Activated CD8-positive, alpha-beta memory T cell treated with anti-CD3 and anti-CD28 coated beads for 36 hours (primary cell): ENCODE measurements around the gene FGF9. TPM values are rescaled to one million over a fixed set of nuclear protein-coding genes. Genes with fewer than 3 reads are reported as not detected.

Experiments used
- CTCF ChIA-PET: fragments of 350-600 bp; sonication (Branson Sonifier 250); formaldehyde crosslinking; loops from one replicate; lab custom pipeline; 2021; ENCODE audit warnings: antibody characterized with exemption; lab: Charles Lee
- POLR2A ChIA-PET: fragments of 350-600 bp; sonication (Branson Sonifier 250); formaldehyde crosslinking; loops from one replicate; lab custom pipeline; 2021; ENCODE audit warnings: antibody characterized with exemption; lab: Charles Lee
- total RNA-seq, 2 experiments: library from RNA; stranded (reverse); gene quantifications; one replicate each; pipeline ENCODE4 v1.2.3, GENCODE V29; 2021

Gene FGF9
- total RNA-seq, 2 experiments from 2014 or later = 1.3 to 1.7 TPM

DNA sequence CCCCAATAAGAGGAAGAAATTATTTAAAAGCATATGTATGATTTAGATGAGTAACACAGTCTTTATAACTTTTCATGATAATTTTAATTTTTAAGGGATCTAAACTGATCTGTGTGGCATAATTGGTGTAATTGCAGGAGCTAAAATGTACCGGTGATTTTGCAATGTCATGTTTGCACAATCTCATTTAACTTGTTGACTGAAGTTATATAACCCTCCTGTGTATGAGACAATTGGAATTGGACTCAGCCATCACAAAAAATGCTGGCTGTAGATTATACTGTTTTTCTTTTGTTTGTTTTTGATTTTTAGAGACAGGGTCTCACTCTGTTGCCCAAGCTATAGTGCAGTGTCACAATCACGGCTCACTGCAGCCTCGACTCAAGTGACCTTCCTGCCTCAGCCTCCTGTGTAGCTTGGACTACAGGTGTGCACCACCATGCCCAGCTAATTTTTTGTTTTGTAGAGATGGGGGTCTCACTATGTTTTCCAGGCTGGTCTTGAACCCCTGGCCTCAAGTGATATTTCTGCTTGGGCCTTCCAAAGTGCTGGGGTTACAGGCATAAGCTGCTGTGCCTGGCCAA is 26.1 kb downstream of the FGF9 start:
- ChIA-PET CTCF (no interaction called here), POLR2A (no interaction called here)

DNA sequence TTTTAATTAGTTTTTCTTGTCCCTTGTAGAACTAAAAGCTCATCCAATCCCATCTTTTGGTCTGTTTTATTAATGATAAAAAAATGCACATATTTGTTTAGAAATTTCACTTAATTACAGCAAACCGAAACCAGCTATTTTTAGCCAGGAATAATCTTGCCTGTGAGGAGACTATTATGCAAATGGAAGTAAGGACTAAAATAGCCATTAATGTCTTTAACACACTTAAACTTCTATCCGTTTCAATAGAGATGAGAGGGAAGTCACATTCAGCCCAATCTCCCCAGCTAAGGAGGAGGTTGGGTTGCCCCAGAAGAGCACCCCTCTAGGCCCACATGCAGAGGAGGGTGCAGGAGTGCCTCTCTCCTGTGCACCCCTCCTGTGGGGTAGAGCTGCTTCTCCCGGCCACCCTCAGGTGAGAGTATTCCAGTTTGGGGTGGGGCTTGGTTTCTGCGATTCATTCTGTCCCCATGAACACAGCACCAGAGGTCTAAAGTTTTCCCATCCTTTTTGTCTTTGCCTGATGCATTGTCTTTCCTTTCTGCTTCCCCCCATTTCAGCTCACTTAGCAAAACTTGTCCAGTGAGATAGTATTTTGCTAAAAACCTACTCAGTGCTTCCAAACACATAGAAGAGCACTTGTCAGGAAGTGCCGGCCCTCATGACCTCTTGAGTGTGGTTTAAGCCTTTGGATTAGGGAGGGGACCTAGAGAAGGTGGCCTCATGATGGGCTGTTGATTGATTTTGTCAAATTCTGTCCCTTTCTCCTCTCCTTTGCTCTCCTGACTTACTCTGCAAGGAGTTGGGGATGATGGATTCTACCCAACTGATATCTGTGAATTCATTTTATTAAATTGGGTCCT is 28.2 kb downstream of the FGF9 start:
- CTCF ChIA-PET = interaction anchor here (0.8 to 1.0 kb wide), 2 partner anchors 23 to 61 kb away, joined by 3 to 4 read pairs; no protein-coding TSS in a partner anchor
- POLR2A ChIA-PET = no interaction called here

DNA sequence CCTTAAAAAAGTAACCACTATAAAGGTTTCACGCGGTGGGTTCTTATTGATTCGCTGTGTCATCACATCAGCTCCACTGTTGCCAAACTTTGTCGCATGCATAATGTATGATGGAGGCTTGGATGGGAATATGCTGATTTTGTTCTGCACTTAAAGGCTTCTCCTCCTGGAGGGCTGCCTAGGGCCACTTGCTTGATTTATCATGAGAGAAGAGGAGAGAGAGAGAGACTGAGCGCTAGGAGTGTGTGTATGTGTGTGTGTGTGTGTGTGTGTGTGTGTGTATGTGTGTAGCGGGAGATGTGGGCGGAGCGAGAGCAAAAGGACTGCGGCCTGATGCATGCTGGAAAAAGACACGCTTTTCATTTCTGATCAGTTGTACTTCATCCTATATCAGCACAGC is 30.6 kb downstream of the FGF9 start:
- CTCF ChIA-PET = no interaction called here
- POLR2A ChIA-PET = no interaction called here

DNA sequence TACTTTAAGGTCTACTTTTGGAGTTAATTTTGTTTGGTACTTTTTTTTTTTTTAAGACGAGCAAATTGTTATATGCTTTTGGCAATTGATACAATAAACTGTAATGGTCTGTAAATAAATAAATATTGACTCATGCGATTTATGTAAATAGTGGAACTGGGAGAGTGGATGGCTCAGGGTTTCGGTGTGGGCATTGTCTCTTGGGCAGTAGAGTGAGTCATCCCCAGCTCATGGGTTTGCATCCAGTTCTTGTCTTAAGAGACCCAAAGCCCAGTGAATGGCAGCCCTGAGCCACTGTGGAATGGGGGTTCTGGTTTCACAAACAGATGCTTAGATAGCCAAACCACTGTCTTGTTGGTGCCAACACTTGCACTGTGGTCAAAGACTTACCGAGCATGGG is 33.0 kb downstream of the FGF9 start:
- CTCF ChIA-PET = no interaction called here
- POLR2A ChIA-PET = interaction anchor here (0.6 kb wide), 1 partner anchor 900 kb away, joined by 3 read pairs; no protein-coding TSS in a partner anchor

DNA sequence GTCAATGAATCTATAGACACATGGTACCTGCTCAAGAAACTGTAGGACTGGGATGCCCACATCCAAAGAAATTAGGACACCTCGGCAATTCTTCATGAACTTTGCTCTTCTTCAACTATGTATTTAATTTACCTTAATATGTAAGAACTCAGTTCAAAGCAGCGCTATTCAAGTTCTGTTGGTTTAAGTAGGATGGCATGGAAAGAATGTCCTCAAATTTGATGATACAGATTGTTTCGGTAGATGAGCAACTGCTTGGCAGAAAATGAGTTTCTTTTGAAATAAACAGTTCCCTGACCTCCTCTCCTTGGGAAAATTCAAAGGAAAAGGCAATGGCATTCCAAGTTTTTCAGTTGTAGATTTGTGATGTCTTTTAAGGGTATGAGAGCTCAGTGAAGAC is 36.7 kb downstream of the FGF9 start:
- ChIA-PET POLR2A (no interaction called here), CTCF (no interaction called here)

DNA sequence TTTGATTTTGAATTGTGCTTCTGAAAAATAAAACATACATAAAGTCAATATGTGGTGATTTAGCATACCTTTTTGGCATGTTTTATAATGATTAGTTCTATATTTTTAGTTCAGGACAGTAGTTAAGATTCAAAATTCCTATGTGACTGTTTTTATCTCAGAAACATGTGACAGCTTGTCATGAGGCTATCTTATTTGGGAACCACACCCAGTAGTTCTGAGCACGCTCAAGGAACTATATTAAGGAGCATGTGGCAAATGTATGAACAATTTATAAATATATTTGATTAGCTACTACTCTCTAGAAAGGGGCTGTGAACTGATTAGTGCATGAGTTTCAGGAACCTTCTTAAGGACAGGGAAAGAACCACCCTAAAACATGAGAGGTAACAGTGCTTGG is 38.8 kb downstream of the FGF9 start:
- ChIA-PET POLR2A (no interaction called here), CTCF (no interaction called here)

DNA sequence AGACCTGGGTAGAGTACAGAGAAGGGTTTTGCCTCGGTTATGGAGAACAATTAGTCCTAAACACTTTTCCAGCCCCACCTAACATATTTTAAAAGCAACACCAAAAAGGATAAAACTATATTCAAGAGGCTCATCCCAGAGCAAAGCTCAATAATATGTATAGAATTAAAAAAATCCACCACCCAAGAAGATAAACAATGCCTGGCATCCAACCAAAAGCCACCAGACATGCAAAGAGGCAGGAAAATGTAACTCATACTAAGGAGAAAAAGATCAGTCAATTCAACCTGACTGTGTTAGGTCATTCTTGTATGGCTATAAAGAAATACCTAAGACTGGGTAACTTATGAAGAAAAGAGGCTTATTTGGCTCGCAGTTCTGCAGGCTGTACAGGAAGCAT is 39.3 kb downstream of the FGF9 start:
- ChIA-PET POLR2A (no interaction called here), CTCF (no interaction called here)

DNA sequence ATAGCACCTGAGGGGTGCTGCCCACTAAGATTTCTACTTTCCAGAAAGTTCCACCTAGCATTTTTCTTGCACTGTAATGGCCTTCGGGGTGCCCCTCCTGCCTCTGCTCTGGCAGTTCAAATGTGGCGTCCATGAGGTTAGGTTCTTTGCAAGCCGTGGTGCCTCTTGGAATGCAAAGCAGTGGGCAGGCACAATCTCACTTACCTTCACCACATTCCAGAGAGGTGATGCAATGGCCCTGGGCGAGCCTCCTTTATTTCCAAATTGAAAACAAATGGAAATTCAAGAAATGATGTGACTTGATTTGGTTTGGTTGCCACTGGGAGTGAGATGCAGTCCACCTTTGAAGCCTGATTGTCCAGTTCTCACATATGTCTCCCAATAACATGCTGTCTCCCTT is 46.9 kb downstream of the FGF9 start:
- POLR2A ChIA-PET = no interaction called here
- CTCF ChIA-PET = no interaction called here

DNA sequence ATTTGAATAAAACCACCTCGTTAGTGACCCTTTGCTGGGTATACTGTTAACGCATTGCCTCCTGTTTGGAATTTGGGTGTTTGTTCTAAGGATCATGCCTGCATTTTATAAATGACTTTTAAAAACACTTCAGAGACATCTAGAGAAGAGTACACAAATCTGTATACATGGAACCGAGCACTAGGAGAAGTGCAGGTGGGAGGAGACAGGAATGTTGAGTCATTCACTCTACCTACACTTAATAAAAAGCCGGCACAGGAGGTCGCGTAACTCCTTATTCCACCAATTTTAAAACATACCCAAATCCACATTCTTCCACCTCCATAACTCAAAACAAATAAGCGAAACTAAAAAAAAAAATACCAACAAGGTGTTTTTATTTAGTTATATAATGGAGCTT is 48.6 kb downstream of the FGF9 start:
- ChIA-PET POLR2A (no interaction called here), CTCF (no interaction called here)

DNA sequence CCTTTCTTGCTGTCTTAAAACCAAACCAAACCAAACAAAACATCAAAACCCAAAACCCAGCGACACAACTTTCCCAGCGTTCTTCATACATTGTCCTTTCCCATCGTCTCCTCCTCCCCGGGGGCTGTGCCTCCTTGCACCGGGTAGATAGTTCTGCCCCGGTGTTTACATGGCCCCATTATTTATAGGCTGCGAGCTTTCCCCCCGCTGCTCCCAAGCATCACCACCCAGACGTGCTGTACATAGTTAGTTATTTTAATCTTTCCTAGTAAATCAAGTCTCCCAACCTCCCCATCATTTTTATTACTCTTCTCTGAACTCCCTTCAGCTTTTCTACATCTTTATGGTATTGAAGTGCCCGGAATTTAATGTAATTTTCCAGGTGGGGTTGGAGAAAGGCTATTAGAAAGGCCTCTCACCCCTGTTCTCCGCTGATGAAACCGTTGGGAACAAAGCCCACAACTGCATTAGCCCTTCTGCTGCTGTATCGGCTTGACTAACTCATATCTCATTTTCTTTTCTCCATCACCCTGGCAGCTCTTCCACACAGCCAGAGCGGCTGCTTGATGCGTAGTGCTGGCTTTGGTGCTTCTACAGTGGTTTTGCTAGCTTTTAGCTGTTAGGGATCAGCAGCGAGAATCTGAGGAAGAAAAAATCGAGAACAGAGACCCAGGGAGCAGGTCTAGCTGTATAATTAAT is 53.1 kb downstream of the FGF9 start:
- CTCF ChIA-PET = no interaction called here
- POLR2A ChIA-PET = no interaction called here

DNA sequence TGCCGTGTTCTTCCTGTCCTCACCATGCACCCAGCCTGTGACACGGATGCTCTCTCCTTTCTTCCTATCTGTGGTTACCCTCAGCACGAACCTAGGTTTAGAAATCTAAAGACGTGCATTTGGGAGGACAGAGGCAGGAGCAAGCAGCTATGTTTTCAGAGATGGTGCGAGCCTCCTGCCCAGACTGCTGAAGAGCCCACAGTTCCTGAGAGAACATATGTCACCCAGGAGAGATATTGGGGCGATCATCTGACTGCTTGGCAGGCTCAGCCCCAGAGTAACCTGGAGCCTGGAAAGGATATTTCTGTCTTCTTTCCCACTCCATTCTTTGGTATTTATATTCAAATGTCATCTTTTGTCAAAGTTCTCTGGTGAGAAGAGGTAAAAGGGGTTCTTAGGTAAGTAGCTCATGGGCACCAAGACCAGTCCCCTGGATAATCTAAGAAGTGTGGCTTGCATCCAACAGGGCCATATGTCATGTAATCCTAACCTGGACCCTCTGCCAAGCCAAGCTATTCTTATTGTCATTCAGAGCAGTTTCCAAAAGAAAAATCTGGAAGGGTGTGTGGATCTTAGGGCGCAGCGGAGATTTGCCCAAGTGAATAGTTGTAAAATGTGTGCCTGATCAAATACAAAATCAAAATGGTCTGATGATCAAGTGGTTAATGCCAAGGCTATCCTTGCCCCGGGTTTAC is 59.5 kb downstream of the FGF9 start:
- ChIA-PET POLR2A (no interaction called here), CTCF (no interaction called here)

DNA sequence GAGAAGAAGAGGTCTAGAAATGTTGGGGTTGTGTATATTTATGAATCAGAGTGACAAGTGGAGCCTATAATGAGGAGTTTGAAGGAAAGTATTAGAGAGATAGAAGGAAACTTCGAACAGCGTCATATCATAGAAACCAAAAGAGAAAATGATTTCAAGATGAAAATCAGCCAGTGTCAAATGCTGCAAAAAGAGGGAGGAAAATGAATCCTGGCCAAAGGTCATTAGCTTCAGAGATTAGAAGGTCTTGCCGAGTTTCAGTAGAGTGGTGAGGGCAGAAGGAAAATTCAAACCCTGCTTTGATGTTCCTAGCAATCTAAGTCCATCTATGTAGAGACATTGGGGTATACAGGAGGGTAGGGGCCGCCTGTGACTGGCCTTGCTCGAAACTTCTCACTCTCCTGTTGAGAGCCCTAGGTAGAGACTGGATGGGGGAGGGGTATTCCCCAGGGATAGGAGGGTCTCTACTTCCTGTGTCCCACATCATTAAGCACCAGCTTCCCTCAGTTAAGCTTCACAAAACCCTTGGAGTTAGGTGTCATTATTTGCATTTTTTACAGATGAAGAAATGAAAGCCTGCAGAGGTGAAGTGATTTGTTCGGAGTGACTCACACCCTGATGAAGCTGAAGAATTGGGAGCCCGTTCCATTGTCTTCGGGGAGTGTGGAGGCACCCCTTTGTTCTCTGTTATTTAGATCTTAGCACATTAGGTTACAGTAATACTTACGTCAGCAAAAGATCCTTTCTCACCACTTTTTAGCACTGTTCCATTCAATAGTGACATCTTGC is 62.8 kb downstream of the FGF9 start:
- ChIA-PET POLR2A (no interaction called here), CTCF (no interaction called here)

DNA sequence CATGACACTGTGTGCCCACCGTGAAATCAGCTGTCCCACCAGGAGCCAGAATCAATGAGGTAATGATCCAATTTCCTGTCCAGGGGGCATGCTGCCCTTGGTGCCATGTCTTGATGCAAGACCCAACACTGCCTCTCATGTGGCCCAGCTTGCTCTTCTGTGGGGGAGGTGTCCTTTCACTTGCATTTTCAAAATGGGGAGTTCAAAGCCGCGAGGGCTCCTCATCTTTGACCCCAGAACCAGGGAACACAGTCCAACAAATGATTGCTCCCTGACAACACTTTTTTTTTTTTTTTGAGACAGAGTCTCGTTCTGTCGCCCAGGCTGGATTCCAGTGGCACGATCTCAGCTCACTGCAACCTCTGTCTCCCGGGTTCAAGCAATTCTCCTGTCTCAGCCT is 64.1 kb downstream of the FGF9 start:
- ChIA-PET CTCF (interaction anchor here (0.7 kb wide), 2 partner anchors 295 to 653 kb away, joined by 3 read pairs; no protein-coding TSS in a partner anchor), POLR2A (no interaction called here)

DNA sequence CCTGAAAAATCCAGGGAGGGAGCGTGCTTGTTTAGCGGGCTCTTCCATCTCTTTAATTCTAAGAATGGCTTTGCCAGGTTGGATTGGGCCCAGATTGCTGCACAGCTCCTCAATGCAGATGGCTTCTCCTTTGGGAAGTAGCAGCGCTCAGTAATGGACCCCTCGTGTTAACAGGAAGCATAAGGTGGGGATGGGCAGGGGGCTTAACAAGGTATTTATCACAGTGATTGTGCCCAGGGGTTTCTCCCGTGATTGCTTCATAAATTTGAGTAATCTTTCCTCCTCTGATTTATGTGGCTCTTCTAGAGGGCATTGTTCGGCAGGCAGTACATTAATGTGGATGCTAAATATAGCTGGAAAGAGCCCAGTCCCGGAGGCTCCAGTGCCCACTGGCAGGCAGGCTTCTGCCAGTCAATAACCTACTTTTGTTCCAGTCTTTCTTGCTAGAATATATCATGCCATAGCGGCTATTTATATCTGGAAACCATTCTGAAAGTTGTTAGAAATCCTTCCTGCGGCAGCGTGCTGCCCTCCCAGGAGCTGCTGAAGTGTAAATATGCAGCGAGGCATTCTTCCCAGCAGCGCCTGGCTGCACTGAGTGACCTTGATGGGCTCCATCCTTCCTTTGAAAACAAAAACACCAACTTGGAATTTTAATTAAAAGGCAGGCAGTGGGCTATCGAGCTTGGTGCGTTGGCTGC is 65.0 kb downstream of the FGF9 start:
- ChIA-PET CTCF (no interaction called here), POLR2A (no interaction called here)

DNA sequence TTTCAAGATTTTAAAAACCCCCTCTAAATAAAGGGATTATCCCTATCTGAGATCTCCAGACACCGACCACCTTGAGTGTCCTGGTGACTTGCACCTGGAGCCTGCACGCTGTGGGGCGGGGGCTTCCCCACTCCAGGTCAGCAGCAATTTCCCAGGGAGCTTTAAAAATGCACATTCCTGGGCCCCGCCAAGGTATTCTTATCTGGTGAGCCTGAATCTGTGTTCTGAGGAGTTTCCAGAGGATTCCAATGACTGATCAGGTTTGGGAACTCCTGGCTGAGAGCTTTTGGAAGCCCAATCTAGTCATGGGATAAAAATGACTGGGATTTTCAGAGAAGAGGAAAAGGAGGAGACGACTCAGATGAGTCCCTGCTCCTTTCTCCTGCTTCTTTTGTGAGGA is 66.1 kb downstream of the FGF9 start:
- POLR2A ChIA-PET = no interaction called here

DNA sequence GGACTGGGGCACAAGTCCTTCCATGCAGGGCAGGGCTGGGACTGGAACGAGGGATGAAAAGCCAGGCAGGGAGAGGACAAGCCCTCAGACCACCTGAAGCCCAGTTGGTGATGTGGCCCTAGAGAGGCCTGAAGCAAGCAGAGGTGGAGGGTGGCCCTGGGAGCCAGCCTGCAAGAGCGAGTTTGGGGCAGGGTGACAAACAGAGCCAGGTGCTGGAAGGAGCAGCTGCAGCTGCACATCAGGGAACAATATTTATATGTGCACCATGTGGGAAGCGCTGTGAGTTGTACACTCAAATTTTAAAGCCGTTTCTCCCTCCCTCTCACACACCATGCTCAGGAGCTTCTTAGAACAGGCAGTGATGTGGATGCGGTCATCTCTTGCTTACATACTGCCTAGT is 67.8 kb downstream of the FGF9 start:
- ChIA-PET CTCF (no interaction called here), POLR2A (no interaction called here)

More for the DNA sequence above, 66.1 kb downstream of the FGF9 start:
- CTCF ChIA-PET = interaction anchor here (0.5 kb wide), 1 partner anchor 887 kb away, joined by 3 read pairs; no protein-coding TSS in a partner anchor

DNA sequence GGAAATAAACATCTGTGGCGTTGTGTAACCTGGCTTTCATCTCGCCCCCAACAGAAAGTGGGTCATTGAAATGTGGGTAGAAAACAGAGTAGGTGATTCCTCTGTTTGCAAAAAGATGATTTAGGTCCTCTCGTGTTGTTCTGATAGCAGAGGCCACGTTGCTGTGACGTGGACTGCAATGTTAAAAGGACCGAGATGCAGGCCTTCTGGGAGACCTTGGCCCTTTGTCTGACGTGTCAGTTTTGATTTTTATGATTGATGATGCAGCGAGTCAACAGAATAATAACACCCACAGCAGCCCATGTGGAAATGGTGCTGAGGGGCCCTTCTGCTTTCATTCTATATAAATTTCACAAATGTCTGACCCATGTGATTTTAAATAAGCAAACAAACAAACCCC is 68.9 kb downstream of the FGF9 start:
- ChIA-PET CTCF (no interaction called here), POLR2A (no interaction called here)

DNA sequence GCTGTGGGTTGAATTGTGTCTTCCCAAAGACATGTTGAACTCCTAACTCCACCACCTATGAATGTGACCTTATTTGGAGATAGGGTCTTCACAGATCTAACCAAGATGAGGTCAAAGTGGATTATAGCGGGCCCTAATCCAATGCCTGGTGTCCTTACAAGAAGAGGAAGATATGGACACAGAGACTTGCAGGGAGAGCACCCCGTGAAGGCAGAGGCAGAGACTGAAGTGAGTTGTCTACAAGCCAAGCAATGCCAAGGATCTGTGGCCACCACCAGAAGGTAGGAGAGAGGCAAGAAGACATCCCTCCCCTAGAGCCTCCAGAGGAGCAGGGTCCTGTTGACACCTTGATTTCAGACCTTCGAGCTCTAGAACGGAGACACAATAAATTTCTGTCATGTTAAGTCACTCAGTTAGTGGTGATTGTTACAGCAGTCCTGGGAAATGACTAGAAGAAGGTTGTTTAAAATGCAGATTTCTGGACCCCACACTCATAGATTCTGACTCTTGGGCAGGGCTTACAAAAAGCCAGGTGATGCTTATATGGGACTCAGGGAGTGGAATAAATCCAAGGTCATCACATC is 70.6 kb downstream of the FGF9 start:
- CTCF ChIA-PET = no interaction called here
- POLR2A ChIA-PET = no interaction called here
